Parathyroid adenoma (tissue), 2 donors: ENCODE data around the gene ZFP90.

Experiments used
- H2AFZ ChIP-seq: fragments of 300-600 bp; sonication (generic); one replicate; pipeline ENCODE4 v1.7.0; 2017; ENCODE audit warnings: antibody characterized with exemption, mild to moderate bottlenecking
- H3K27ac ChIP-seq: fragments of 300-600 bp; sonication (generic); one replicate; pipeline ENCODE4 v1.7.0; 2017
- H3K27me3 ChIP-seq: fragments of 300-600 bp; sonication (generic); one replicate; pipeline ENCODE4 v1.7.0; 2017; ENCODE audit warnings: low read length; ENCODE audit not compliant: control insufficient read depth, insufficient read depth
- H3K36me3 ChIP-seq: fragments of 300-600 bp; sonication (generic); one replicate; pipeline ENCODE4 v1.7.0; 2017; ENCODE audit warnings: low read length; ENCODE audit not compliant: control insufficient read depth, insufficient read depth
- H3K4me1 ChIP-seq: fragments of 300-600 bp; sonication (generic); one replicate; pipeline ENCODE4 v1.7.0; 2017; ENCODE audit warnings: control low read depth
- H3K4me2 ChIP-seq: fragments of 300-600 bp; sonication (generic); one replicate; pipeline ENCODE4 v1.7.0; 2017; ENCODE audit warnings: low read length
- H3K4me3 ChIP-seq: fragments of 300-600 bp; sonication (generic); one replicate; pipeline ENCODE4 v1.7.0; 2017; ENCODE audit warnings: low read depth, low read length
- H3K79me2 ChIP-seq: fragments of 300-600 bp; sonication (generic); one replicate; pipeline ENCODE4 v1.7.0; 2017; ENCODE audit warnings: control low read depth
- H3K9ac ChIP-seq: fragments of 300-600 bp; sonication (generic); one replicate; pipeline ENCODE4 v1.7.0; 2017; ENCODE audit warnings: mild to moderate bottlenecking
- H3K9me3 ChIP-seq: fragments of 300-600 bp; sonication (generic); one replicate; pipeline ENCODE4 v1.7.0; 2017; ENCODE audit warnings: low read length; ENCODE audit not compliant: control insufficient read depth
- CTCF ChIP-seq: fragments of 300-600 bp; sonication (generic); IDR thresholded peaks from one replicate; pipeline ENCODE4 v1.7.0; 2017; ENCODE audit warnings: antibody characterized with exemption, mild to moderate bottlenecking
- donor health status: primary hyperparathyroidism.

The ZFP90 gene

GRCh38 chr16:68524069-68524820, 14.8 kb upstream of the ZFP90 start:
- no peak overlapping the region for H3K4me2 ChIP-seq
- H3K4me3 ChIP-seq: no peak overlapping the region
- no peak for TF ChIP-seq CTCF
- H3K27me3 ChIP-seq: no peaks in the 10 kb centered on the region
- no peak overlapping the region for H3K9ac ChIP-seq
- H3K36me3 ChIP-seq: no peaks in the 10 kb centered on the region
- H2AFZ ChIP-seq: no peak overlapping the region
- H3K9me3 ChIP-seq: no peaks in the 10 kb centered on the region
- H3K27ac ChIP-seq: no peak overlapping the region
- H3K4me1 ChIP-seq: peaks cover 3% of the 10 kb centered on the region
- no peaks in the 10 kb centered on the region for H3K79me2 ChIP-seq

- Histone ChIP-seq H3K9ac (no peak overlapping the region), H3K79me2 (peaks cover 7% of the 10 kb centered on the region), H3K27me3 (no peaks in the 10 kb centered on the region), H3K9me3 (no peaks in the 10 kb centered on the region), H3K27ac (no peak overlapping the region), H3K4me2 (no peak overlapping the region), H3K4me3 (no peak overlapping the region), H3K4me1 (peaks cover 7% of the 10 kb centered on the region), H3K36me3 (no peaks in the 10 kb centered on the region), H2AFZ (no peak overlapping the region)
- no peak for TF ChIP-seq CTCF
These were observed 12.8 kb upstream of the ZFP90 start for GRCh38 chr16:68526143-68526781.

GRCh38 chr16:68526782-68527145, 12.3 kb upstream of the ZFP90 start:
- no peak overlapping the region for H3K4me3 ChIP-seq
- H3K27me3 ChIP-seq: no peaks in the 10 kb centered on the region
- H3K4me2 ChIP-seq: no peak overlapping the region
- peaks cover 8% of the 10 kb centered on the region for H3K4me1 ChIP-seq
- H3K9me3 ChIP-seq: no peaks in the 10 kb centered on the region
- no peaks in the 10 kb centered on the region for H3K36me3 ChIP-seq
- peaks cover 7% of the 10 kb centered on the region for H3K79me2 ChIP-seq
- no peak for TF ChIP-seq CTCF
- H2AFZ ChIP-seq: no peak overlapping the region
- no peak overlapping the region for H3K27ac ChIP-seq
- H3K9ac ChIP-seq: no peak overlapping the region

- Histone ChIP-seq H2AFZ (peak overlapping the region; percentile 16), H3K27ac (no peak overlapping the region)
These were observed 10.9 kb upstream of the ZFP90 start for GRCh38 chr16:68528233-68528632.

More at GRCh38 chr16:68528233-68528632, 10.9 kb upstream of the ZFP90 start:
- no peaks in the 10 kb centered on the region for H3K9me3 ChIP-seq
- peaks cover 7% of the 10 kb centered on the region for H3K79me2 ChIP-seq
- peaks cover 8% of the 10 kb centered on the region for H3K4me1 ChIP-seq
- H3K9ac ChIP-seq: no peak overlapping the region
- no peak for TF ChIP-seq CTCF
- no peaks in the 10 kb centered on the region for H3K27me3 ChIP-seq
- H3K4me3 ChIP-seq: no peak overlapping the region
- no peak overlapping the region for H3K4me2 ChIP-seq
- H3K36me3 ChIP-seq: no peaks in the 10 kb centered on the region
